Stromal cell of bone marrow (primary cell): ENCODE results near the gene GART.

Experiments used
- DNase-seq: peaks from one replicate; pipeline ENCODE4 v3.0.0-alpha.2; 2012; ENCODE audit warnings: low read depth

Gene GART

DNA sequence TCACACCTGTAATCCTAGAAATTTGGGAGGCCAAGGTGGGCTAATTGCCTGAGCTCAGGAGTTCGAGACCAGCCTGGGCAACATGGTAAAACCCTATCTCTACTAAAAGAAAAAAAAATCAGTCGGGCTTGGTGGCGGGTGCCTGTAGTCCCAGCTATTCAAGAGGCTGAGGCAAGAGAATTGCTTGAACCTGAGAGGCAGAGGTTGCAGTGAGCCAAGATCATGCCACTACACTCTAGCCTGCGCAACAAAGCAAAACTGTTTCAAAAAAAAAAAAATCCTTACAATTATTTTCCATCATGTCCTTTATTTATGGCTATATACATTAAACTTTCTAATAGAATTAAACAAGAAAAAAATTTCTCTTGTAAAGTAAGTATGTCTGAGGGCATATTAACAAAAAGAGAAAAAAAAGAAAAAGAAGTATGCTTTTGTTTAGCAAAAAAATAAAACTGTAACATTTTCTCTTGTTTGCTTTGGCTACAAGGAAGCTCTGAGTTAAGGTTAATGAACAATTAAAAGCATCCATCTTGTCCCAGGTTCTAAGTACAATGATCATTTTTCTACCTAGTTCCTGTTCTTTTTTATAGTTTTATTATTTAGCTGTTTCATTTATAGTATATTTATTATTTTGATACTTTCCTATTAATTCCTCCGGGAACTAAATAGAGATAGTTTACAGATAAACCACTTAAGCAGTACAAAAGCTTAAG is 80.2 kb downstream of the GART start:
- DNase-seq: no peak

DNA sequence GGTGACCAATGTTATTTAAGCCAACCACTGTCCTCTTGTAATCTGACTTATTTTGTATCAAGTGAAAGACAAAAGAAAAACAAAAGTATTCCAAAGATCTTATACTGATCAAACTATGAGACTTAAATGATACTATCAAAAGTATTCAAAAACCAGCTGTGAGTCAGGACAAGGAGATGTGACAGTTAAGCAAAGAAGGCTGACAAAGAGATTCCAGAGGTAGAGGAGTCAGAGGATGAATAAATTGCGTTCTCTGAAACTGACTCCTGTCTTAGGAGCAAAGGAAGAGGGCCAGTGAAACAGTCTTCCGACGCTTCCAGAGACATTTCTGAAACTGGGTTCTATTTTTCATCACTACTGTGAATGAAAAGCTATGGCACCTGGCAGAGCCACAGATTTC is 83.1 kb downstream of the GART start:
- DNase-seq: no peak

DNA sequence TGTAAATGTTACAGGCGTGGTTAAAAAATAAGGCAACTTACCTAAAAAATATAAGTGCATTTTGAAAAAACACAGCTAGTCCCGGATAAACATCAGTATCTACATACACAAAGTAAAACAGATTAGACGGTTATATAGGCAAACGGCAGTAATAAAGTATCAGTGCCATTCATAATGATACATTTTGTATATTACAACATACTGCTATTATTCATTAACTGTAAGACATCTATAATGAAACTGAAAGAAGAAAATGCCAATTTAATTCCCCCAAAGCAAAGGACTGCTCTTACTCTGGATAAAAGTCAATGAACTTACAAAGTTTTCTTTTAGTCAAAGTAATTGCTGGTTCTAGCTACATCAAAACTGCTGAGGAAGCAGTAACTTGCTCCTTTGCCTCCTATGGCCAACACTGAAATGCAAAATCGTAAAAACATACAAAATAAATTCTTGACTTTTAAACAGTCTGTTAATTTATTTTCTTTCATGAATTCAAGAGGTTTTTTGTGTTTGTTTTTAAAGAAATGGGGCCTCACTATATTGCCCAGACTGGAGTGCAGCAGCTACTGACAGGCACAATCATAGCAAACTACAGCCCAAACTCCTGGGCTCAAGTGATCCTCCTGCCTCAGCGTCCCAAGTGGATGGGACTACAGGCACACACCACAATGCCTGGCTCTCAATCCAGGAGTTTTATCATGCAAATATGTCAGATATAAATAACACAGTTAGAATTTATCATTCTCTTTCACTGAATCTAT is 86.1 kb downstream of the GART start:
- DNase-seq: no peak
